ELR (cell line): Measurements from ENCODE around the gene PTTG1IP.

Source experiments
- DNase-seq: peaks from one replicate; pipeline ENCODE4 v3.0.0-alpha.2; 2015; ENCODE audit warnings: low read depth

PTTG1IP gene

DNA sequence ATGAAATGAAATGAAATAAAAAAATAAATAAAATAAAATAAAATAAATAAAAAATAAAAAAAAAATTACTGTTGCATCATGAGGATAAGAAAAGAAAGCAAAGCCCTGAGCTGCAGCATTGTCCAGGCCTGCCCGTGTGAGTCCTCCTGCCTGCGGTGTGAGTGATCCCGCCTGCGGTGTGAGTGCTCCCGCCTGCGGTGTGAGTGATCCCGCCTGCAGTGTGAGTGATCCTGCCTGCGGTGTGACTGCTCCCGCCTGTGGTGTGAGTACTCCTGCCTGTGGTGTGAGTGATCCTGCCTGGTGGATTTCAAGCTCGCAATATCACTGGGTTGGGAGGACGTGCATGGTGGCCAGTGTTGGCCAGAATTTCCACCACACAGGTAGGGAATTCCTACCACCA is 22.4 kb upstream of the PTTG1IP start:
- no peak for DNase-seq

DNA sequence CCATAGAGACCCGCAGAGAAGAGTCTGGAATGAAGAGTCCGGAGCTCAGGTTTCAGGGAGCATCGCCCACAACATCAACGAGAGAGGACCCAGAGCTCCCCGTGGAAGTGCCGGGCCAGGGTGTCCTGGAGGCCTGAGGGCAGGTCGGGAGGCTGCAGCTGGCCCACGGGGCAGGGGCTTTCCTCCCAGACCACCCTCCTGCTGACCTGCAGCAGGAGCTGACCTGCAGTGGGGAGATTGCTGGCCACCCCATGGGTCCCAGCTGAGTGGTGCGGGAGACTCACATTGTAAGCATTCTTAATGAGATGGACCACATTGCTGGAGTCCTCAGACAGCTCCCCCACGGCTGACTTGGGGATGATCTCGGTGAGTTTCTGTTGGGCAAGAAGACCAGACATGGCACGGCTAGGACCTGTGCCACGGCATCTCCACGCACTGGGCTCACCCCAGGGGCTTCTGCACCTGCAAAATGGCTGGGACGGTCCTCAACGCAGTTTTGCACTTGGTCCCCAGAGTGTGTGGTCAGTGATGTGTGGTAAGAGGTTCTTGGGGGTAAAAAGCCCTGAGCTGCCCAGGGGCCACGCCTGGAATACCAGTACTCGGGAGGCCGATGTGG is 21.3 kb upstream of the PTTG1IP start:
- no peak for DNase-seq

DNA sequence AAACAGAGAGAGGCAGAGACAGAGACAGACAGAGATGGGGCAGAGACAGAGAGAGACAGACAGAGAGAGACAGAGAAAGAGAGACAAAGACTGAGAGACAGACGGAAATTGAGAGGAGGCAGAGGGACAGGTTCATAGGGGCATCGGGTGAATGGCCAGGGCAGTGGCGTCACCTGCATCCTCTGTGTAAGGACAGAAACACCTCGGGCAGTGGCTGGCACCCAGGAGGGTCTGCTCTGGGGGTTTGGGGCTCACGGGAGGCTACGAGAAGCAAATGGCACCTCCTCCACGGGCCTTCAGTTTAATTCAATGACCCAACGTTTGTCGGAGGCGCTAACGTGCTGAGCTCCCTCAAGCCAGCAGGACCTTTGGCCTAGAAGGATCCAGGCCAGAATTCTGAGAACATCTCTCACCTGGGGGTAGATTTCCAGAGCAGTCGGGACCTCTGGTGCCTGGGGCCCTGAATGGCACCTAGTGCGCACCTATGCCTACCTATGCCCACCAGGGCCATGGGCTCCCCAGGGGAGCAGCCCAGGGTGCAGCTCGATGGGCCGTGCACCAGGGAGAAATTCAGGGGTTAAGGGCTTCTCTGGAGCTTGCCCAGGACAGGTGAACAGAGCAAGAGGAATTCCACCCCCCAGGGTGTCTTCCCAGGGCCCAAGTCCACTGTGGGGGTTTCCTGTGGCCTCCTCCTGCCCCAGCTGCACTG is 20.6 kb upstream of the PTTG1IP start:
- no peak for DNase-seq

DNA sequence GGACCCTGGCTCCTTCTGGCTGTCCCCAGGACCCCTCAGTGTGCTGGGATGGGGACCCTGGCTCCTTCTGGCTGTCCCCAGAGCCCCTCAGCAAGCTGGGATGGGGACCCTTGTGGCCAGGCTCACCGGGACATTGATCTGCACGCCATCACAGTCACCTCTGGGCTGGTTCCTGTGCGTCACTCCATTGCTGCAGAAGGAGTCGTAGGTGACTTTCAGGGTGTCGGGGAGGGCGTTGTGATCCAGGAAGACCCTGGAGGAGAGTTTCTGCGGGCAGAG is 19.7 kb upstream of the PTTG1IP start:
- DNase-seq, result no peak

DNA sequence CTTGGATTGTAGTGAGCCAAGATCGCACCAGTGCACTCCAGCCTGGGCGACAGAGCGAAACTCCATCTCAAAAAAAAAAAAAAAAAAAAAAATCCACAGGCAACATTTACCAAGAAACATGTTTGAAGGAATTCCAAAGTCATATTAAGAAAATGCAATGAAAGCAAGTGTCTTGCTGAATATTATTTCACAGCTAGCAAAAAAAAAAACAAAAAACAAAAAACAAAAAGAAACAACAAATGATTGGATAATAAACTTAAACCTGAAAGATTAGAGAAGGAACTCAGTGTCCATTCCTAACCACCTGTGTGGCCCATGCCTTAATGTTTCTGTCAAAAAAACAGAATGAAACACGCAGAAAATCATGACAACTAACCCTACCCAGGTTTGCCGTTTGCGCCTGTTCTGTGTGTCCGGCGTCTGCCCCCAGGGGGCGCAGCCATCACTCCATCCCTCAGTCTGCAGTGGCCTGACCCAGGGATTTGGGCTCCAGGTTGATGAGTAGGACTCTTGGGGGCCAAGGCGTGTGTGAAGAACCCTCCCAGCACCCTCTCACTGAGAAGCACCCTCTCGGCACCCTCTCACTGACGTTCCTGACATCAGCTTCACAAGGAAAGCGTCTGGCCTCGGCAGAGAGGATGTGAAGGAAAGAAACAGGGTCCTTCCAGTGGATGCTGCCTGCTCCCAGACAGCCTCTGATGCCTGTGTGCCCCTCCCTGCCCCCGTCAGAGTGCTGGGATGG is 19.2 kb upstream of the PTTG1IP start:
- peak; percentile 58 for DNase-seq

DNA sequence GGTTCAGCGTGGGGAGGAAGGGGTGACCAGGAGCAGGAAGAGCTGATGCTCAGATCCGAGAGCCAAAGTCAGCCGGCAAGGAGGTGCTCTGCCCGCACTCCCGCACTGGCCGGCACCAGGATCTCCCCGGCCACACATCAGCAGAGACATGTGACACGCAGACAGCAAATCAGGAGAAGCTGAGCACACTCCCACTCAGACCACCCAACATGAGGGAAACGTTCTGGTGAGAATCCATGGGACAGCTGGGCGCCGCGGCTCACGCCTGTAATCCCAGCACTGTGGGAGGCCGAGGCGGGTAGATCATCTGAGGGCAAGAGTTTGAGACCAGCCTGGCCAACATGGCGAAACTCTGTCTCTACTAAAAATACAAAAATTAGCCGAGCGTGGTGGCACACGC is 18.6 kb upstream of the PTTG1IP start:
- DNase-seq, result no peak

DNA sequence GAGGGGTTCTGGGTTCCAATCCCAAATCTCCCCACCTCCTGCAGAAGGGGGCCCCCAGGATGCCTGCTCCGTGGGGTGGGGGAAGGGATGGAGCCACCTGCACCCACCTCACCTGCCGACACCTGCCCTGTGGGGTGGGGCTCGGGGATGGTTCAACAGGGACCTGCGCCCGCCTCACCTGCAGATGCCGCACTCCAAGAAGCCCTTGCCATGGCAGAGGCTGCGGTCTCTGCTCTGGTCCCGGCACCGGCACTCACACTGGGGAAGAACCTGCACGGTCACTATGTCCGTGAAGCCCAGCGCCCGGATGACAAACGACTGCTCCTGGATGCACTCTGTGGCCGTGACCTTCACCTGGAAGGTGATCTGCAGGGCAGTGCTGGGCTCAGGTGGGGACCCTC is 18.1 kb upstream of the PTTG1IP start:
- no peak for DNase-seq

DNA sequence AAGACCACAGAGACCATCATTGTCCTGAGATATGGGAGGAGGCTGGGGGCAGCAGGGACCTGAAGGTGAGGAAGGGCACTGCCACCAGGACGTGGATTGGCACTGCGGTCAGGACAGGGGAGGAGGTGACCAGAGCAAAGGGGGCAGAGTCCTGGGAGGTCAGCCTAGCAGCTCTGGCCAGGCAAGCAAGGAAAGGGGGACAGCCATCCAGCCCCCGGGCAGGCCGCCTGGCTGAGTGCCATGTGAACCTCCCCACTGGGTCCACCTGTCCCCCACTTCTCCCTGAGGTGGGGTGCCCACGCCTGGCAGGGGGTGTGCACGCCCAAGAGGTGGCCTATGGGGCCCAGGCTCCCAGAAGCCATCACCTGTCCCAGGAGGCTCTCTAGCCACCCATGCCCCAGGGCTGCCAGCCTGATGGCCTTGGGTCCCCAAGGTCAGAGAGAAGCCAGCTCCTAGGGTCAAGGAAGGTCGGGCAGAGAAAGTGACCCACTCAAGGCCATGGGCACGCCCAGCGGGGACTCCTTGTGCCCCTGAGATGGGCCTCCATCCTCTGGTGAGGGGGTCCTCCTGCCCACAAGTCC is 17.6 kb upstream of the PTTG1IP start:
- DNase-seq, result no peak

DNA sequence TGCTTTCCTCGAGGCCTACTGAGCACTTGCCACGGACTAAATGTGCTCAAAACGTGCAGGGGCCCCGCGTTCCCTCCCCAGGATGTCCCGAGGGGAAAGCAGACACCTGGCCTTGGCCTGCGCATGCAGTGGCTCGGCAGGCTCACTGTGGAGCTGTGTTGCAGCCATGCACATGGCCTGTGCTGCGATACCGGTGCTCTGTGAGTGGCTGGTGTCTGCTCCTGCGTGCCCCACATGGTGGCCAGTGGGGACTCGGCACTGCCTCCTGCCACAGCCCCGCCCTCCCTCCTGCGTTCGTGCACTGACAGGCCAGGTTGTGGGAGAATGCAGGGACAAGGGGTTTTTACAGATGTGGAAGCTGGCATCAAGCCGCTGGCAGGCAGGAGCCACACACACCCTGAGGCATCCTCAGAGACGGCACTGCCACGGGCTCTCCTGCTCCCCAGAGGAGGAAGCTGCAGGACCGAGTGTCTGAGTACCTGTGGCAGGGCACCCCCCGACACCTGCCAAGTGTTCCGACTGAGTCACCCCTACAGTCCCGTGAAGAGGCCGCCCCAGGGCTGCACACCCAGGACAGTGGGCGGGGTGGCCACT is 16.9 kb upstream of the PTTG1IP start:
- no peak for DNase-seq

DNA sequence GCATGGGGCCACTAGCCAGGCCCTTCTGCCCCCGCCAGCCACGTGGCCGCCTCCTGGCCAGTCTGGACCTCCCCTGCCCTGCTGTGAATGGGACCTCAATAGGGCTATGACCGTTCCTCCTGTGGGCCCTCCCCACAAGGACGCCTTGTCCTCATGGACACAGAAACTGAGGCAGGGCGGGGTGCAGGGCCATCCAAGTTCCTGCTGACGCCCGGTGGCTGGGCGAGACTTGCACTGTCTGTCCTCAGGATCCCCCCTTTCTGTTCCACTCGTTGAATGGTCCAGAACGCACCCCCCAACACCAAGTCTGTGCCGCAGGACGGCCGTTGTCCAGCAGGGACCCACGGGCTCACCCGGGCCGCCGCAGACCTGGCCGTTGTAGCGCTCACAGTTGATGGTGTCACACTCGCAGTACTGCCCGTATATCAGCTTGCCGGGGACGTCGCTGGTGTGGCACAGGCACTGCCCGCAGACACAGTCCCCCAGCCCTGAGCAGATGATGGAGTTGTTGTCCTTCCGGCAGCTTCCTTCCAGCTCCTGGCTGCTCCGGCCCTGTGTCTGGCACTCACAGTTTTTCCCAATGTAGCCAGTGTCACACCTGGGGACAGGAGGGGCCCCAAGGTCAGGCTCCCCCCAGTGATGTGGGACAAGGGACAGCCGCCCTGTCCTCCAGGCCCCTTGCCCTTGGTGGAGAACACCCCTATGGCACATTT is 16.3 kb upstream of the PTTG1IP start:
- DNase-seq, result no peak

DNA sequence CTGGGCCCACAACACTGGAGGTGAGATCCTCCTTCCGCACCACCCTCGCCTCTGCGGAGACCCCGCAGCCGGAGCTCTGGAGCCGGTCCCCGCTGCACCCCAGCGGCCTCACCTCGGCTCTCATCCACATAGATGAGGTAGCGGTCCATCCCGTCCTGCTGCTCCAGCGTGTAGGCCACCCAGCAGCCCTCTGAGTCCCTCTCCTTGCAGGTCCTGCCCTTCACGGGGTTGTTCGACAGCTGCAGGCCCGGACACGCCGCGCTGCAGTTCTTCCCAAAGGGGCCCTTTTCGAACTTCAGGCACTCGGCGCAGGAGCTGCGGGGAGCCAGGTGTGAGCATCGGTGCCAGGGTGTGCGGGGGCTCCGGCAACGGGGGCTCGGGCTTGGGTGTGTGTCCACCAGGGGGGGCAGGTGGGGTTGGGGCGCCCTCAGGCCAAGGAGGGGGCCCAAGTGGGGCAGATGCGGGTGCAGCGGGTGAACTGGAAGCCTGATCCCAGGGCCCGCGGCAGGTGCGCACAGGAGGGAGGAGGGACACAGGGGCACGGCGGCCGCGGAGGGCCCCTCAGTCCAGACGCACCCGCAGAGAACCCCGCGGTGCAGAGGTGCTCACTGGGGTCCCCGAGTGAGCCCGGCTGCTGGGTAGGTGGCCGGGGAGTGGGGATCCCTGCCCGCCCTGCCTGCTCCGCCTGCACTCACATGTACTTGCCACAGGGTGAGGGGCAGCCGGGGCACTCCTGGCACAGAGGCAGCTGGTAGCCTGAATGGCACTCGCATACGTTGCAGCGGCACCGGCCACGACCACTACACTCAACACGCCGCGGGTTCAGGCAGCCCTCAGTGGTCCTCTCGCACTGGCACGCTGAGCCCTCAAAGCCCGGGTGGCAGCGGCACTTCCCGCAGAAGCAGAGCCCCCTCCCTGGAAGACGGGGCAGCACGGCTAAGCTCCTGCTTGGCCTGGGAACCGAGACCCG is 15.4 kb upstream of the PTTG1IP start:
- no peak for DNase-seq

DNA sequence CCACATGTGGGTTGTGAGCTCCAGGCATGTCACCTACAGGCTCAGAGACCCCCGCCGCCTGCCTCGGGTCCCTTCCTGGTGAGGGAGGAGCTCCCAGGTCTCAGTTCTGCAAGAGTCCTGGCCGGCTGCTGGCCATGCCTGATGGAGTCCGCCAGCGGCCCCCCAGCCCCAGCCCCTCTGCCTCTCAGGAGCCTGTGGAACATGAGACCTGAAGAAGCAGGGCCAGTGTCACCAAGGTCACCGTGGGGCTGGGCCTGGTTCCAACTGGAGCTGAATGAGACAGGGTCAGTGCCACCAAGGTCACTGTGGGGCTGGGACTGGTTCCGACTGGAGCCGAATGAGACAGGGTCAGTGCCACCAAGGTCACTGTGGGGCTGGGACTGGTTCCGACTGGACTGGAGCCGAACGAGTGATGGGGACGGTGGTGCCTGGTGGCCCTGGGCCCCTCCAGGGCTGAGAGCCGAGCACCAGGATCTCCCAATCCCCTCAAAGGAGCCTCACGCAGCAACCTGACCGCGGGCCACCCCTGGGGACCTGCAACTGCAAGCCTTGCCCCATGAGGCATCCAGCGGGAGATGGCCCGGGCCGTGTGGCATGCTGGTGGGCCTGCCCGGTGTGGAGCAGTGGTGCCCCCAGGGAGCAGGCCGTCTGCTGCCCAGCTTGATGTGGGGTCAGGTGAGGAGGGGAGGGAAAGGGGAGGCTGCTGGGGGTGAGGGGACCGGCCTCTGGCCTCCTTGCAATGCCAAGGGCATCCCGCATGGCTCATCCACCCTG is 14.5 kb upstream of the PTTG1IP start:
- no peak for DNase-seq

DNA sequence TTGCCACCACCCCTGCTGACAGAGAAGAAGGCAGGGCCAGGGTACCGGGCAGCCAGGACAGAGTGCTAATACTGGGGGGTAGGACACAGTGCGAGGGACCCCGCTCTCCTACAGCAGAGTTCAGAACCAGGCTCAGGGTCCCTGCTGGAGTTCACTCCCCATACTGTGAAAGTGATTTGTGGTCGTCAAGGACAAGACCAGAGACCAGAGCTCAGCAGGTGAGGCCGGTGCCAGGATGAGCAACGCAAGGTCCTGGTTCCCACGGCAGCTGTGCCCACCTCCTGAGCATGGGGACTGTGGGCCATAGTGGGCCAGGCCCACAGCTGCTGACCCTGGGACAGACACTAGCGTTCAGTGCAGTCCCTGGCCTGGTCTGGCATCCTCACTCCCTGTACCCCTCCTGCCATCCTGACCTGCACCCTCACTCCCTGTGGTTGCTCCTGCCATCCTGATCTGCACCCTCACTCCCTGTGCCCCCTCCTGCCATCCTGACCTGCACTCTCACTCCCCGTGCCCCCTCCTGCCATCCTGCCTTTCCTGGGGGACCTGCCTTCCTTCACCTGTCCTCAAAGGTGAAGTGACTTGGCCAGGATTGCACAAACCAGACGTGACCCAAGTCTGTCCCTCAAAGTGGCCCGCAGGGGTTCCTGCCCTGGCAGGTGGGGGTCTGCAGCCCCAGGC is 13.8 kb upstream of the PTTG1IP start:
- no peak for DNase-seq

DNA sequence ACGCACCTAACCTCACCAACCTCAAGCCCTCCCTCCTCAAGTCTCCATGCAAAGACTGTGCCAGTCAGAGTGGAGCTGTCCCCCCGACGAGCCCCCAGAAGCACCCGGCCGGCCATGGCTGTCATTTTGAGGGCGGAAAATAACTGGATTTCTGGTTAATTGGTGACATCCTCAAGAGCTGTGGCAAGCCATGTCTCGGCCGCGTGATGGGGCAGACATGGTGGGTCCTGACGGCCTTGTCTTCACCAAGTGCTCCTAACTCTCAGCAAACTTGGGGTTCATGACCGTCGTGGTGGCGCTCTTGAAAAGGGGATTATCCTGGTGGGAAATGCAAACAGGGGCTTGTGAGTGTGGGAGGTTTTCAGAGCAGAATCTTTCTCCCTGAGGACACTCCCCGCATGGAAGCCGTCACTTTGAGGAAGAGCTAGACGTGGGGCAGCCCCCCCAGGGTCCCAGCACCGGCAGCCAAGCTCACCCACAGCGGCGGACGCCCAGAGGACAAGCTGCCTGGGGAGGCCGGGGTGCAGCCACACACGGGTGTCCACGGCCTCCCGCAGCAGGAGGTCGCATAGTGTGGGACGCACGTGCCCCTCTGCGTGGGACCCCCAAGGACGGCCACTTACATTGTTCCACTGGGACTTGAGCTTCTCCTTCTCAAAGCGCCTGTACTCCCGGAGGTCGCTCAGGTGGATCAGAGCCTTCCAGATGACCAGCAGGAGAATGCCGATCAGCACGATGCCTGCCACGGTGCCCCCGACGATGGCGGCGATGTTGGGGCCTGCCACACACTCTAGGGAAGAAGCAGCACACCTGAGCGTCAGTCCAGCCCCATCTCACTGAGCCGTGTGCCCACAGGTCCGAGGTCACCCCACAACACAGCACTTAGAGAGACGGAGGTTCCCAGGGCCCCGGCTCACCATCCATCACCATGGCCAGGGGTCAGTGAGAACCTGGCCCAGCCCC is 12.9 kb upstream of the PTTG1IP start:
- no peak for DNase-seq

DNA sequence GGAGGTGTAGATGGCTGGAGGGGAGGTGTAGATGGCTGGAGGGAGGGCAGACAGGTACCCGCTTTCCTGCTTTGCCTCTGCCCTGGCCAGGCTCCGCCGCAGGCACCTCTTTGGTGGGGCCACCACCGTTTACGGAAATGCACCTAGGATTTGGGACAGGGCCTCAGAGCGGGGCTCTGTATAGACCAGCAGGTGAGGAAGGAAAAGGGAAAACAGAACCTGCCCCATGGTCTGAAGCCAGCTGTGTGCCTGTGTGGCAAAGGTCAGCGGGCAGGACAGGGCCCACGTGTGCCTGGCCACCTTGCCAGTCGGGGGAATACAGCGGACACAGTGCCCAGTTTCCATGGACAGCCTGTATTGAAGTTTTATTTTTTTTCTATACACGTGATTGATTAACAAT is 12.1 kb upstream of the PTTG1IP start:
- no peak for DNase-seq

DNA sequence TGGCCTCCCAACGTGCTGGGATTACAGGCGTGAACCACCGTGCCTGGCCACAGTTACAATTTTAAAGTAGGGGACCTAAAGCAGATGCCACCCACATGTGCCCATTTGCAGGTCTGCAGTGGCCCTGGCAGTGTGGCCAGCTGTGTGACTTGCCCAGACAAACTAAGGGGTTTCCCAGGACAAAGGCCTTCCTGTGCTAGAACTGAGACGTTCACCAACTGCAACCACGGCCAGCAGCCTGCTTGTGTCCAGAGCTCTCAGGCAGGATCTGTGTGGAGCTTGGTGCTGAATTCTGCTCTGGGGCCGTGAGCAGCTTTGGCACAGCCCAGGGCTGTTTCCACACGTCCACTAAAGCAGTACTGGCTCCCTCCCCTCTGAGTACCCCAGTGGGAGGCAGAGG is 10.6 kb upstream of the PTTG1IP start:
- DNase-seq, result no peak

DNA sequence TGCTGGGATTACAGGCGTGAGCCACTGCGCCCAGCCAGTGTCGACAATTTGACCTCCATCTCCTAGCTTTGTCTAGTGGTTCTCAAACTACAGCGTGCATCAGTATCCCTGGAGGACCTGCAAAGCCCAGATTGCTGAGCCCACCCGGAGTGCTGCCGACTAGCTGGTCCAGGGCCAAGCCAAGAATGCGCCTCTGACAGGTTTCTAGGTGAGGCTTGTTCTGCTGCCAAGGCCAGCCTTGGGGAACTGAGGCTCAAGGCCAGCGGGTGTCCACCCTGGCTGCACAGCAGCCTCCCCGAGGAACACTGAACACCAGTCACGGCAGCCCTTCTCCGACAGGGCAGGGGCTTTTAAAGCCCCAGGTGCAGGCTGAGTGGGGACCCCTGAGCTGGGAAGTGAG is 9.8 kb upstream of the PTTG1IP start:
- DNase-seq, result no peak

DNA sequence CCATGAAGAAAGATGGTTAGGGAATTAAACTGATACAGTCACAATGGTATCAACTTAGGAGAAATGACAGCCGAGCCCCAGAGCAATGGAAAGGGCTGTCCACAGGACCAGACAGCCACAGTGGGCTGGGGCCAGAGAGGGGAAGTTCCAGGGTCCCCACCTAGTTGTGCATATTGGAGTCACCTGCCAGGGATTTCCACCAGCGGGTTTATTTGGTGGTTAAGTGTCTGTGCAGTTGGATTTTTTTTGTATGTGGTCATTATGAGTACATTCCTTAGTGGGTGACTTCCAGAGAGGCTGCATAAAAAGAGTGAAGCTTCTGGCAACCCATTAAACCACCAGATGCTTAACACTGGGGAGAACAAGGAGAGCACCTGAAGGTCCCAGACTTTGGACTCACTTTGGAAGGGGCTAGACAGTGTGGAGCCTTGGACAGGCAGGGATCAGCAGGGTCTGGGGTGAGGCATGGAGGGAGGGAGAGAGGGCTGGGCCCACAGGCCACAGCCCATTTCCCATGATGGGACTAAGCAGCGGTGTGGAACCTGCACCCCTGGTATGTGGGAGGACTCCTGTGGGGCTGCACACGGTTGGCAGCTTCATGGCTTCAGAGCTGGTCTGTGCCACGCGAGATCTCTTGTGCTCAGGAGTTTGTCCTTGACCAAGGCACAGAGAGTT is 7.8 kb upstream of the PTTG1IP start:
- DNase-seq, result peak; percentile 80
